IPS-NIHi11 (cell line): ENCODE data around the gene HERPUD1.
"Not testable (repeated sequence)": the region's sequence is repeated elsewhere in the genome, so short reads cannot be mapped to it uniquely, and the experiment has no call there.

Experiments
- DNase-seq: peaks from one replicate; pipeline ENCODE4 v3.0.0; 2012; ENCODE audit warnings: mixed read lengths, low spot score

The HERPUD1 gene

GRCh38 chr16:56981729-56982271 is 49.9 kb downstream of the HERPUD1 start:
- no peak for DNase-seq

- DNase-seq = no peak
Observed at GRCh38 chr16:56982695-56983094, 50.8 kb downstream of the HERPUD1 start.

GRCh38 chr16:56983211-56983751 is 51.3 kb downstream of the HERPUD1 start:
- DNase-seq = no peak

- DNase-seq = no peak
Observed at GRCh38 chr16:56984639-56985038, 52.7 kb downstream of the HERPUD1 start.

GRCh38 chr16:56985288-56985961 is 53.5 kb downstream of the HERPUD1 start:
- no peak for DNase-seq

- no peak for DNase-seq
Observed at GRCh38 chr16:56985962-56986360, 54.0 kb downstream of the HERPUD1 start.

- no peak for DNase-seq
Observed at GRCh38 chr16:56986361-56986760, 54.4 kb downstream of the HERPUD1 start.

GRCh38 chr16:56986908-56987307 is 55.0 kb downstream of the HERPUD1 start:
- DNase-seq = not testable (repeated sequence)

- DNase-seq = no peak
Observed at GRCh38 chr16:56987692-56988091, 55.8 kb downstream of the HERPUD1 start.

- DNase-seq = no peak
Observed at GRCh38 chr16:56988161-56988947, 56.4 kb downstream of the HERPUD1 start.

- DNase-seq = peak; percentile 84
Observed at GRCh38 chr16:56988948-56989945, 57.3 kb downstream of the HERPUD1 start, which contains the start of gene NLRC5. Gene NLRC5, plus strand, starts transcription at chr16:56989557. Its CDS starts 31,156 bp downstream, at chr16:57020713.

- no peak for DNase-seq
Observed at GRCh38 chr16:56989988-56990387, 58.0 kb downstream of the HERPUD1 start.

GRCh38 chr16:56990407-56991286 is 58.7 kb downstream of the HERPUD1 start:
- no peak for DNase-seq

GRCh38 chr16:56992431-56992830 is 60.5 kb downstream of the HERPUD1 start:
- not testable (repeated sequence) for DNase-seq

GRCh38 chr16:56993204-56993603 is 61.3 kb downstream of the HERPUD1 start:
- no peak for DNase-seq

GRCh38 chr16:56994311-56994710 is 62.4 kb downstream of the HERPUD1 start:
- no peak for DNase-seq
